Peyer's patch (tissue), 4 donors: ENCODE measurements around the gene VAMP8.

ENCODE experiments used
- CTCF ChIP-seq, 6 experiments: fragments of 450-650 bp in 4 of 6; fragments of 200-600 bp in 2 of 6; sonication (generic) in 1 of 6; IDR thresholded peaks; one replicate each; pipeline ENCODE4 v1.5.1; 2017 to 2019; ENCODE audit warnings: antibody characterized with exemption in 6 of 6, mild to moderate bottlenecking in 3 of 6, moderate library complexity in 1 of 6
- POLR2A ChIP-seq, 2 donors: fragments of 450-650 bp; IDR thresholded peaks; one replicate each; pipeline ENCODE4 v1.5.1; 2017; ENCODE audit warnings: antibody characterized with exemption in 2 of 2, mild to moderate bottlenecking in 2 of 2, moderate library complexity in 2 of 2

GRCh38 chr2:85561280-85562212, 15.8 kb upstream of the VAMP8 start, which contains the start of gene GGCX:
- TF ChIP-seq CTCF (IDR thresholded peaks at IDR 0.05) (peak in 4 of 6 experiments; percentile 24 to 48 (median 32)), POLR2A (IDR thresholded peaks at IDR 0.05) (peak; percentile 84 to 93)
